ENCODE data around the gene APBB2.

GRCh38 chr4:41069838-41070237 lies 144.5 kb downstream of the APBB2 start:
- TF ChIP-seq PPARA (CRISPR knock-in tag; IDR thresholded peaks at IDR 0.05; ENCODE audit: borderline replicate concordance) (no peak), TSHZ2 (CRISPR knock-in tag; IDR thresholded peaks at IDR 0.05) (no peak), TOX (CRISPR knock-in tag; IDR thresholded peaks at IDR 0.05; ENCODE audit: borderline replicate concordance) (no peak), GLIS3 (CRISPR knock-in tag; IDR thresholded peaks at IDR 0.05) (no peak), ARNTL (CRISPR knock-in tag; IDR thresholded peaks at IDR 0.05; ENCODE audit: borderline replicate concordance, low read depth) (no peak), PATZ1 (CRISPR knock-in tag; IDR thresholded peaks at IDR 0.05; ENCODE audit: borderline replicate concordance) (no peak), CSDC2 (CRISPR knock-in tag; IDR thresholded peaks at IDR 0.05) (no peak), ZFP3 (CRISPR knock-in tag; IDR thresholded peaks at IDR 0.05) (no peak), BACH2 (CRISPR knock-in tag; IDR thresholded peaks at IDR 0.05; ENCODE audit: borderline replicate concordance) (no peak), TCF4 (CRISPR knock-in tag; IDR thresholded peaks at IDR 0.05; ENCODE audit: borderline replicate concordance) (no peak), ESRRG (CRISPR knock-in tag; IDR thresholded peaks at IDR 0.05) (no peak), ZFP30 (CRISPR knock-in tag; IDR thresholded peaks at IDR 0.05) (no peak), ISL1 (CRISPR knock-in tag; IDR thresholded peaks at IDR 0.05) (no peak)

Measured in SK-N-SH treated with all-trans-retinoic acid at 6 μM for 48 hours (cell line).